ENCODE results near the gene AKR1C2.
"Not testable (repeated sequence)": the region's sequence is repeated elsewhere in the genome, so short reads cannot be mapped to it uniquely, and the experiment has no call there.

Gene AKR1C2

DNA sequence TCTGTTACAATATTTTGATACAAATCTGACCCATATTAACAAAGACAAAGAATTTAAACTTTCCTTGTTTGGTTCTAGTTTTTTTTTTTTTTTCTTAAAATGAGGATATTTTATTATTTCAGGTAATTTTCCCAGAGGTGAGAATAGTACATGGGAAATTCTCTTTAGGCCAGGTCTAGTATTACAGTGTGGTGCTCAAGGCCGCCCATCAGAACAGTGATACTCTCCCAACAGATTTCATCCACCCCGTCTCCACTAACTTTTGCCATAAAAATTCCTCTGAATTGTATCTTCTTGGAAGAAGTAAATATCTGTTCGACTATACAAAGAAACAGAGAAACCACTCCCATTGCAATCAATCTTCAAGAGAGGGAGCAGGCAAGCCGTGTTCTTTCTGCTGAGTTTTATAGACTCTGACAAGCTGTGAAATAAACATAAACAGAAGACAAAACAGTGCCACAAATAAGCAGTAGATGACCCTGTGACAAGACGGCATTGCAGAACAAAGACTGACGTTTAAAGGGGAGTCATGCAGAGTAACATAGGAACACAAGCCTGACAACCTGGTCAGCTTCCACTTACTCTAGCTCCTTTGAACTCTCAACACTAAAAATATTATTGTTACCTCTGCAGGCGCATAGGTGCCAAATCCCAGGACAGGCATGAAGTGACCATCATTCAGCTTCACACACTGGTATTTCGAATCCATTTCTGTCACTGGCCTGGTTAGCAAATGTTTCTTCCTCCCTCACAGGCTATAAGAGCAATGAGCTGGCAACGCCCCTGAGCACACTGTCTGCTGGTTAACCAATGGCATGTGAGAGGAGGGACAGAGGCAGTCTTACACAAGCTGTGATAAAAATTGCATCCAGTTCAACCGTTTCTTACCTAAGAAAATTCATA, at the start of gene AKR1C2:
AKR1C2 (minus strand) TSS at position 731 of the 903 bp plus-strand sequence; CDS start at position 709, 22 bp downstream.
- not testable (repeated sequence) for DNase-seq

DNA sequence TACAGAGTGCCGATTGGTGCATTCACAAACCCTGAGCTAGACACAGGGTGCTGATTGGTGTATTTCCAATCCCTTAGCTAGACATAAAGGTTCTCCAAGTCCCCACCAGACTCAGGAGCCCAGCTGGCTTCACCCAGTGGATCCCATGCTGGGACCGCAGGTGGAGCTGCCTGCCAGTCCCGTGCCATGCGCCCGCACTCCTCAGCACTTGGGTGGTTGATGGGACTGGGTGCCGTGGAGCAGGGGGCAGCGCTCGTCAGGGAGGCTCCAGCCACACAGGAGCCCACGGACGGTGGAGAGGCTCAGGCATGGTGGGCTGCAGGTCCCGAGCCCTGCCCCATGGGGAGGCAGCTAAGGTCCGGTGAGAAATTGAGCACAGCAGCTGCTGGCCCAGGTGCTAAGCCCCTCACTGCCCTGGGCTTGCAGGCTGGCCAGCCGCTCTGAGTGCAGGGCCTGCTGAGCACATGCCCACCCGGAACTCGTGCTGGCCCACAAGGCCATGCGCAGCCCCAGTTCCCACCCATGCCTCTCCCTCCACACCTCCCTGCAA, 49.4 kb upstream of the AKR1C2 start:
- DNase-seq = not testable (repeated sequence)

- DNase-seq = no peak
Measured at GRCh38 chr10:5047912-5048628, 44.4 kb upstream of the AKR1C2 start.

GRCh38 chr10:5047055-5047454, 43.4 kb upstream of the AKR1C2 start:
- DNase-seq = not testable (repeated sequence)

GRCh38 chr10:5046410-5046809, 42.8 kb upstream of the AKR1C2 start:
- no peak for DNase-seq

GRCh38 chr10:5045095-5045494, 41.4 kb upstream of the AKR1C2 start:
- DNase-seq = no peak

GRCh38 chr10:5043716-5044115, 40.1 kb upstream of the AKR1C2 start:
- DNase-seq = no peak

DNA sequence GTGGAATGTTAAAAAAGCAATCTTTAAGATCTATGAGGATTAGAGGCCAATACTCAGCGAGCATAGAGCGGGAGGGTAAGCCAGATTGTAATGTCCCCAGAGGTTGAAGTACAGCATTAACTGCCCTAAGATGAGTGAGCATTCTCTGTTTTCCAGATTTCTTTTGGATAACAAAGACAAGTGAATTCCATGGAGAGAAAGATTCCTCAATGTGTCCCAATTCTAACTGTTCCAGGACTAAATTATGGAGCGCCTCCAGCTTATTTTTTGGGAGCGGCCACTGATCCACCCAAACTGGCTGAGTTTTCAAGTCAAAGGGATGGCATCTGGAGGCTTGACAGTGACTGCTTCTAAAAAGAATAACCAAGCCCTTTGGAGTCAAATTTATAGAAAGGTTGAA, 39.3 kb upstream of the AKR1C2 start:
- no peak for DNase-seq

DNA sequence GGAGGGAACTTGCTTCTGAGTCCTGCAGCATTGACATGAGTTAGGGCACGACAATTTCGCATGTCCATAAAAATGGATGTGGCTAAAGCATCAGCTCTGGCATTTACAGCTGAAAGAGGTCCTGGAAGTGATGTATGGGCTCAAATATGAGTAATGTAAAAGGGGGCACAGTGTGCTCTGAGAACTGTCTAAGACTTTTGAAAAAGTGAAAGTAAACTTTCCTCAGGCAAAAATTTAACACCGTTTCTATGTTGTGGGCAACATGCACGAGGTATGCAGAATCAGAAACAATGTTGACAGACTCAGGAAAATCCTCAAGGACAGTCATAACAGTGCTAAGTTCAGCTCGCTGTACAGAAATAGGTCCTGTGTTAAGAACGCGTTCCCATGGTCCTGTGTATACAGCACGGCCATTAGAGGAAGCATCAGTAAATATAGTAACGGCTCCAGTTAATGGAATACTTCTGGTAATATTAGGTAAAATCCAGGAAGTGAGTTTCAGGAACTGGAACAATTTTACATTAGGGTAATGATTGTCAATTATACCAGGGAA, 37.9 kb upstream of the AKR1C2 start:
- DNase-seq = no peak

GRCh38 chr10:5040781-5041470, 37.3 kb upstream of the AKR1C2 start:
- no peak for DNase-seq

DNA sequence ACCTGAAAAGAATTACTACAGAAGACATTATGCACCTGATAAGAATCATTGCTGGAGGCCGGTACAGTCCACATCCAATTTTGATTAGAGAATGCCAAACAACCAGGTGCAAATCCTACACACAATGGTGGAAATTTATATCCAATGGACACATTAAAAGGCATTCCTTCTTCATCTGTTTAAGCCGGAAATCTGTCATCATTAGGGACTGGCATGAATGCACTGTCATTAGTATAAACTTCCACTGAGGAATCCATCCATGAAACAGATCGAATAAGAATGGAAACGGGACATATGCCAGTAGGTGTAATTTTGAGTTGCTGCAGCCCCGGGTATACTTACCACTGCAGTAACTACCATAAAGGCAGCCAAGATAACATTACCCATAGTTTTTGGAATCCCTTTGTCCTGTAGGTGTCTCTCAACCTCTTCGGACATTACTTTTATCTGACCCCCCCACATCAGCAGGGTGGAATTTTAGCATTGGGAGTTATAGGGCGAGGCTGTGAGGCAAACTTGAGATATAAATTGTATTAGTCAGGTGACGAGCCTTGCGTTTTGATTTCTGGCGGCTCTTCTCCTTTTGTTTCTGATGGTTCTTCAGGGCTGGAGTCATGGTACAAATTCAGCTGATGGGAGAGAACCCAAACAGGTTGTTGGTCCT, 36.5 kb upstream of the AKR1C2 start:
- DNase-seq = no peak

DNA sequence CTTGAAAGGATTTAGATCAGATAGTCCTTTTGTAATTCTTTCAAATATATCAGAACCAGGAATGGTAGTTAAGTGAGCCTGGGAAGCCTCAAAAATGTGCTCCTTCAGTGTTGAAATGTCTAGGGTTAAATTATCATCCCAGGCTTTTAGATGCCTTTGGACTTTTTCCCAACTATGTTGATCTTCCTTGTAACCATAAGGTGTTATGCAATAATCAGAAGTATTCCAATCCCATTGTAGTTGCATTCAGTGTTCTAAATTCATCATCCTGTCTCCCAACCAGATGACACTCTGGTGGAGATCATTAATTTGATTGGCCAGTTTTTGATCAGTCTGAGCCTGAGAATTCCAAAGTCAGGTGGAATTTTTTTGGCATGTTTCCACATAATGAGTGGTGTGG, 35.1 kb upstream of the AKR1C2 start:
- no peak for DNase-seq

DNA sequence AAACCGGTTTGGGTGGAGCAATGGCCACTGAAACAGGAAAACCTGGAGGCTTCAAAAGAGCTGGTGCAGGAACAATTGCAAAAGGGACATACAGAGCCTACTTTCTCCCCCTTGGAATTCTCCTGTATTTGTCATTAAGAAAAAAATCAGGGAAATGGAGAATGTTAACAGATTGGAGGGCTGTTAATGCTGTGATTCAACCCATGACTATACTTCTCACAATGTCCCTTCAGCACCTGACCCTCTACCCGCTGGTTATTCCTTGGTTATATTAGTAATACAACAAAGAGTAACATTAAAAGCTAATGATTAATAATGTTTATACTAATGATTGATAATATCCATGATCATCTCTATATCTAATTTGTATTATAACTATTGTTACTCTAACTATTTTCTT, 34.4 kb upstream of the AKR1C2 start:
- no peak for DNase-seq

DNA sequence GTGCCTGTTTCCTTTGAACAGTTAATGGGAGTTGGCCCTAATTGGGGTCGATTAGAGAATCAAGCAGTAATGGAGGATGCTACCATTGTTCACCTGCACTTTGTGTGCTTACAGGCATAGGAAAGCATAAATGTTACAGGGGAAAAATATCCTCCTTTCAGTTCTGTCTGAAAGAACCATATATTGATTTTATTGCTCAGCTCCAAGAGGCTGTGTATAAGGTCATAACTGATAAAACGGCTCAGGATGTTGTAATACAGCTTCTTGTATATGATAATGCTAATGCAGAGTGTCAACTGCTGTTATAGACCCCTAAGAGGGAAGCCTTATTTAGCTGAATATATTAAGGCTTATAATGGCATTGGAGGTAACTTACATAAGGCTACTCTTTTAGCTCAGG, 32.9 kb upstream of the AKR1C2 start:
- no peak for DNase-seq

DNA sequence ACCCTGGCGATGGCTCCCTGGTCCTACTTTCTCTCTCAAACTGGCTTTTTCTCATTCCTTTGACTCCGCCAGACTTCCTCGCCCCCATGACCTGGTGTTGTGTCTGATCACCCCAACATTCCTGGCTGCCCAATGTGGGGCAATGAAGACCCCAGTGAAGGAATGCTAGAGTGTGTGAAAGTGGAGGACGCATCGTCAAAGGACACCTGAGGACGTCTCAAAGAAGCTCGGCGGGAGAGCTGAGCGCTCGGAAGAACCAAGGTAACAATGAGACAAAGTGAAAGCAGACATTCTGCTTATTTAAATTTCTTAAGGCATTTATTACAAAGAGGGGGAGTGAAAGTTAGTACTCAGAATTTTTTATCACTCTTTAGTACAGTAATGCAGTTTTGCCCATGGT, 31.7 kb upstream of the AKR1C2 start:
- DNase-seq = no peak

- no peak for DNase-seq
Measured at GRCh38 chr10:5034588-5034987, 30.9 kb upstream of the AKR1C2 start.

GRCh38 chr10:5033061-5033778, 29.6 kb upstream of the AKR1C2 start:
- DNase-seq = no peak

- DNase-seq = not testable (repeated sequence)
Measured at GRCh38 chr10:5032444-5032843, 28.8 kb upstream of the AKR1C2 start.

- DNase-seq = not testable (repeated sequence)
Measured at GRCh38 chr10:5031588-5031987, 27.9 kb upstream of the AKR1C2 start.

- no peak for DNase-seq
Measured at GRCh38 chr10:5030989-5031388, 27.3 kb upstream of the AKR1C2 start.

- DNase-seq = not testable (repeated sequence)
Measured at GRCh38 chr10:5025461-5025881, 21.8 kb upstream of the AKR1C2 start.
